DLD1 (cell line): ENCODE data around the gene IKZF1.

Experiments
- in situ Hi-C: cut with HindIII; loops from 2 replicates; pipeline ENCODE4 v1.10.0; 2017; ENCODE audit warnings: low sequenced_read_pairs

The IKZF1 gene

GRCh38 chr7:50304129-50304910, at the start of gene IKZF1:
TSS of gene IKZF1 (plus strand) at chr7:50304716. CDS start at chr7:50319062, 14,346 bp downstream.
- in situ Hi-C loops, result no loop called here

GRCh38 chr7:50261593-50261992, 42.9 kb upstream of the IKZF1 start:
- in situ Hi-C loops, result no loop called here

- in situ Hi-C loops, result no loop called here
Measured at GRCh38 chr7:50262446-50262845, 42.1 kb upstream of the IKZF1 start.

GRCh38 chr7:50262916-50263690, 41.4 kb upstream of the IKZF1 start:
- in situ Hi-C loops, result no loop called here

- in situ Hi-C loops, result no loop called here
Measured at GRCh38 chr7:50264908-50265307, 39.6 kb upstream of the IKZF1 start.

- in situ Hi-C loops, result no loop called here
Measured at GRCh38 chr7:50265968-50266634, 38.4 kb upstream of the IKZF1 start.

- in situ Hi-C loops, result no loop called here
Measured at GRCh38 chr7:50266635-50267386, 37.7 kb upstream of the IKZF1 start.

- in situ Hi-C loops, result no loop called here
Measured at GRCh38 chr7:50267525-50268041, 36.9 kb upstream of the IKZF1 start.

- in situ Hi-C loops, result no loop called here
Measured at GRCh38 chr7:50268223-50268622, 36.3 kb upstream of the IKZF1 start.

GRCh38 chr7:50268990-50269389, 35.5 kb upstream of the IKZF1 start:
- in situ Hi-C loops, result no loop called here

GRCh38 chr7:50270531-50271018, 33.9 kb upstream of the IKZF1 start:
- in situ Hi-C loops, result no loop called here

GRCh38 chr7:50272808-50273207, 31.7 kb upstream of the IKZF1 start:
- in situ Hi-C loops, result no loop called here

- in situ Hi-C loops, result no loop called here
Measured at GRCh38 chr7:50273301-50273700, 31.2 kb upstream of the IKZF1 start.

GRCh38 chr7:50273870-50274269, 30.6 kb upstream of the IKZF1 start:
- in situ Hi-C loops, result no loop called here

- in situ Hi-C loops, result no loop called here
Measured at GRCh38 chr7:50274361-50274760, 30.2 kb upstream of the IKZF1 start.

- in situ Hi-C loops, result no loop called here
Measured at GRCh38 chr7:50275430-50275829, 29.1 kb upstream of the IKZF1 start.

- in situ Hi-C loops, result no loop called here
Measured at GRCh38 chr7:50276483-50276882, 28.0 kb upstream of the IKZF1 start.

- in situ Hi-C loops, result no loop called here
Measured at GRCh38 chr7:50278120-50278519, 26.4 kb upstream of the IKZF1 start.

GRCh38 chr7:50281680-50282445, 22.7 kb upstream of the IKZF1 start:
- in situ Hi-C loops, result no loop called here
